HepG2 (cell line): ENCODE data around the gene MAVS. TPM values are rescaled to one million over a fixed set of nuclear protein-coding genes. Genes with fewer than 3 reads are reported as not detected.

Source experiments
- AGO1 ChIP-seq: fragments of 200-400 bp; formaldehyde crosslinking; IDR thresholded peaks from 2 replicates; pipeline ENCODE4 v1.6.1; 2017; ENCODE audit warnings: mild to moderate bottlenecking, low read depth, low read length, moderate library complexity; ENCODE audit not compliant: poor library complexity, severe bottlenecking
- CBFB ChIP-seq: sonication (generic); formaldehyde crosslinking; IDR thresholded peaks from 2 replicates; pipeline ENCODE4 v1.4.0; 2020; ENCODE audit warnings: missing genetic modification reagents
- CENPX ChIP-seq: sonication (generic); formaldehyde crosslinking; IDR thresholded peaks from 2 replicates; pipeline ENCODE4 v1.9.0; 2021; ENCODE audit warnings: mild to moderate bottlenecking, missing genetic modification reagents, moderate library complexity
- NFATC3 ChIP-seq: sonication (generic); formaldehyde crosslinking; IDR thresholded peaks from 2 replicates; pipeline ENCODE4 v1.5.1; 2020; ENCODE audit warnings: mild to moderate bottlenecking, missing genetic modification reagents
- PHF20 ChIP-seq: sonication (generic); formaldehyde crosslinking; IDR thresholded peaks from 2 replicates; pipeline ENCODE4 v1.5.0; 2020; ENCODE audit warnings: mild to moderate bottlenecking, missing genetic modification reagents
- TMF1 ChIP-seq: sonication (generic); formaldehyde crosslinking; IDR thresholded peaks from 2 replicates; pipeline ENCODE4 v1.8.1; 2022; ENCODE audit warnings: low read depth, missing genetic modification reagents
- ZFAT ChIP-seq: sonication (generic); formaldehyde crosslinking; conservative IDR thresholded peaks from 2 replicates; pipeline ENCODE4 v1.8.1; 2023; ENCODE audit warnings: missing genetic modification reagents, inconsistent platforms
- ZNF670 ChIP-seq: sonication (generic); formaldehyde crosslinking; IDR thresholded peaks from 2 replicates; pipeline ENCODE4 v1.8.0; 2022; ENCODE audit warnings: mild to moderate bottlenecking, missing genetic modification reagents, borderline replicate concordance
- ZNF747 ChIP-seq: sonication (generic); formaldehyde crosslinking; IDR thresholded peaks from 2 replicates; pipeline ENCODE4 v1.8.1; 2023; ENCODE audit warnings: missing genetic modification reagents, mild to moderate bottlenecking, borderline replicate concordance
- ZNF761 ChIP-seq: sonication (generic); formaldehyde crosslinking; conservative IDR thresholded peaks from 2 replicates; pipeline ENCODE4 v1.4.0; 2020; ENCODE audit warnings: mild to moderate bottlenecking, missing genetic modification reagents
- polyA plus RNA-seq, 8 experiments: library from polyadenylated mRNA; depleted of rRNA in 3 of 8; stranded (reverse) in 7 of 8; unstranded in 1 of 8; fragments of >200 nt; fragmentation: Illumina TruSeq in 4 of 8; extraction: Trizol in 4 of 8; gene quantifications; 2 replicates each; pipeline versions ENCODE4 v1.2.1 to v1.2.3, GENCODE V29; 2011 to 2016; ENCODE audit warnings: low read depth in 4 of 8, missing spikeins in 1 of 8, mixed read lengths in 1 of 8; ENCODE audit not compliant: insufficient read depth in 1 of 8
- total RNA-seq, 5 experiments: library from RNA; depleted of rRNA; stranded (reverse); fragments of >200 nt; fragmentation: Illumina TruSeq; extraction: Trizol; gene quantifications; 2 replicates each; pipeline ENCODE4 v1.2.3, GENCODE V29; 2016; ENCODE audit warnings: low read depth in 1 of 5
- TF ChIP-seq, protein P1 (sequence below): sonication (generic); formaldehyde crosslinking; IDR thresholded peaks from 2 replicates; pipeline ENCODE4 v1.5.0; 2020; ENCODE audit warnings: mild to moderate bottlenecking, missing genetic modification reagents, borderline replicate concordance
- TF ChIP-seq, protein P2 (sequence below): IDR thresholded peaks from 2 replicates; pipeline ENCODE4 v1.6.1; 2012; ENCODE audit warnings: low read length, improper control_type of control experiment
- TF ChIP-seq, protein P3 (sequence below): sonication (generic); formaldehyde crosslinking; IDR thresholded peaks from 2 replicates; pipeline ENCODE4 v1.5.1; 2020; ENCODE audit warnings: missing genetic modification reagents, mild to moderate bottlenecking, borderline replicate concordance

MAVS gene
- total and polyA plus RNA-seq, 2 of the 13 experiments (the other 11 are each of a cell fraction or from before 2014, with no cell fraction given), result 27.3 to 36.6 TPM

DNA sequence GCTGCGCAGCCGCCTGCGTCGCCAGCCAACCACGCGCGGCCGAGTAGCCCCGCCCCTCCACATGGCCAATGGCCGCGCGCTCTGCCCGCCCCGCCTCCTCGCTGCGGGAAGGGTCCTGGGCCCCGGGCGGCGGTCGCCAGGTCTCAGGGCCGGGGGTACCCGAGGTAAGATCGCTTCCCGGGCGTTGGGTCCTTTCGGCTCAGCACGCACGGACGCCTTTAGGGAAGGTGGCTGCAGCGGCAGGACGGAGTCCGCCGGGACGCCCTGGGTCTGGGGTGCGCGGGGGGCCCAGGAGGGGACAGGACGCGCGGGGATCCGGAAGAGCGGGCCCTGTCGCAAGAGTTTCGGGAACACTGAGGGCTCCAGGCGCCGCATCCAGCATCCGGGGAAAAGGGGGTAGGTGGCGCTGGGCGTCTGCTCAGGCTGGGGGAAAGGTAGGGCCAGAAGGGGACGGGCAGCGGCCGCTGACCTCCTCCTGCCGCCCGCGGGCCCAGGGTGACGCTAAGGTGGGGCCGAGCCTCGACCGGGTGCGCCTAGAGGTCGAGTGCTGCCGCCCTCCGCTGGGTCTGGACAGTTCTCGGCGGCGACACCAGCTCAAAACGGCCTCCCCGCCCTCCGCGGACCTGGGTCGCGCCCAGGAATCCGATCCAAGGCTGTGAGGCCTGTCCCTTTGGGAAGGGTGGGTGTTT, at the start of gene MAVS (continued):
- TF ChIP-seq CENPX (CRISPR knock-in tag), result no peak
- TF ChIP-seq ZNF761 (CRISPR knock-in tag), result peak; percentile 96; the same call in 1 of the 2 replicates
- TF ChIP-seq, protein P1, sequence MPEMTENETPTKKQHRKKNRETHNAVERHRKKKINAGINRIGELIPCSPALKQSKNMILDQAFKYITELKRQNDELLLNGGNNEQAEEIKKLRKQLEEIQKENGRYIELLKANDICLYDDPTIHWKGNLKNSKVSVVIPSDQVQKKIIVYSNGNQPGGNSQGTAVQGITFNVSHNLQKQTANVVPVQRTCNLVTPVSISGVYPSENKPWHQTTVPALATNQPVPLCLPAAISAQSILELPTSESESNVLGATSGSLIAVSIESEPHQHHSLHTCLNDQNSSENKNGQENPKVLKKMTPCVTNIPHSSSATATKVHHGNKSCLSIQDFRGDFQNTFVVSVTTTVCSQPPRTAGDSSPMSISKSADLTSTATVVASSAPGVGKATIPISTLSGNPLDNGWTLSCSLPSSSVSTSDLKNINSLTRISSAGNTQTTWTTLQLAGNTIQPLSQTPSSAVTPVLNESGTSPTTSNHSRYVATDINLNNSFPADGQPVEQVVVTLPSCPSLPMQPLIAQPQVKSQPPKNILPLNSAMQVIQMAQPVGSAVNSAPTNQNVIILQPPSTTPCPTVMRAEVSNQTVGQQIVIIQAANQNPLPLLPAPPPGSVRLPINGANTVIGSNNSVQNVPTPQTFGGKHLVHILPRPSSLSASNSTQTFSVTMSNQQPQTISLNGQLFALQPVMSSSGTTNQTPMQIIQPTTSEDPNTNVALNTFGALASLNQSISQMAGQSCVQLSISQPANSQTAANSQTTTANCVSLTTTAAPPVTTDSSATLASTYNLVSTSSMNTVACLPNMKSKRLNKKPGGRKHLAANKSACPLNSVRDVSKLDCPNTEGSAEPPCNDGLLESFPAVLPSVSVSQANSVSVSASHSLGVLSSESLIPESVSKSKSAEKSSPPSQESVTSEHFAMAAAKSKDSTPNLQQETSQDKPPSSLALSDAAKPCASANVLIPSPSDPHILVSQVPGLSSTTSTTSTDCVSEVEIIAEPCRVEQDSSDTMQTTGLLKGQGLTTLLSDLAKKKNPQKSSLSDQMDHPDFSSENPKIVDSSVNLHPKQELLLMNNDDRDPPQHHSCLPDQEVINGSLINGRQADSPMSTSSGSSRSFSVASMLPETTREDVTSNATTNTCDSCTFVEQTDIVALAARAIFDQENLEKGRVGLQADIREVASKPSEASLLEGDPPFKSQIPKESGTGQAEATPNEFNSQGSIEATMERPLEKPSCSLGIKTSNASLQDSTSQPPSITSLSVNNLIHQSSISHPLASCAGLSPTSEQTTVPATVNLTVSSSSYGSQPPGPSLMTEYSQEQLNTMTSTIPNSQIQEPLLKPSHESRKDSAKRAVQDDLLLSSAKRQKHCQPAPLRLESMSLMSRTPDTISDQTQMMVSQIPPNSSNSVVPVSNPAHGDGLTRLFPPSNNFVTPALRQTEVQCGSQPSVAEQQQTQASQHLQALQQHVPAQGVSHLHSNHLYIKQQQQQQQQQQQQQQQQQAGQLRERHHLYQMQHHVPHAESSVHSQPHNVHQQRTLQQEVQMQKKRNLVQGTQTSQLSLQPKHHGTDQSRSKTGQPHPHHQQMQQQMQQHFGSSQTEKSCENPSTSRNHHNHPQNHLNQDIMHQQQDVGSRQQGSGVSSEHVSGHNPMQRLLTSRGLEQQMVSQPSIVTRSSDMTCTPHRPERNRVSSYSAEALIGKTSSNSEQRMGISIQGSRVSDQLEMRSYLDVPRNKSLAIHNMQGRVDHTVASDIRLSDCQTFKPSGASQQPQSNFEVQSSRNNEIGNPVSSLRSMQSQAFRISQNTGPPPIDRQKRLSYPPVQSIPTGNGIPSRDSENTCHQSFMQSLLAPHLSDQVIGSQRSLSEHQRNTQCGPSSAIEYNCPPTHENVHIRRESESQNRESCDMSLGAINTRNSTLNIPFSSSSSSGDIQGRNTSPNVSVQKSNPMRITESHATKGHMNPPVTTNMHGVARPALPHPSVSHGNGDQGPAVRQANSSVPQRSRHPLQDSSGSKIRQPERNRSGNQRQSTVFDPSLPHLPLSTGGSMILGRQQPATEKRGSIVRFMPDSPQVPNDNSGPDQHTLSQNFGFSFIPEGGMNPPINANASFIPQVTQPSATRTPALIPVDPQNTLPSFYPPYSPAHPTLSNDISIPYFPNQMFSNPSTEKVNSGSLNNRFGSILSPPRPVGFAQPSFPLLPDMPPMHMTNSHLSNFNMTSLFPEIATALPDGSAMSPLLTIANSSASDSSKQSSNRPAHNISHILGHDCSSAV, result peak; percentile 84; the same call in 1 of the 2 replicates
- peak; percentile 88 for TF ChIP-seq AGO1
- TF ChIP-seq TMF1, result peak; percentile 81
- TF ChIP-seq NFATC3, result no peak
- TF ChIP-seq, protein P2, sequence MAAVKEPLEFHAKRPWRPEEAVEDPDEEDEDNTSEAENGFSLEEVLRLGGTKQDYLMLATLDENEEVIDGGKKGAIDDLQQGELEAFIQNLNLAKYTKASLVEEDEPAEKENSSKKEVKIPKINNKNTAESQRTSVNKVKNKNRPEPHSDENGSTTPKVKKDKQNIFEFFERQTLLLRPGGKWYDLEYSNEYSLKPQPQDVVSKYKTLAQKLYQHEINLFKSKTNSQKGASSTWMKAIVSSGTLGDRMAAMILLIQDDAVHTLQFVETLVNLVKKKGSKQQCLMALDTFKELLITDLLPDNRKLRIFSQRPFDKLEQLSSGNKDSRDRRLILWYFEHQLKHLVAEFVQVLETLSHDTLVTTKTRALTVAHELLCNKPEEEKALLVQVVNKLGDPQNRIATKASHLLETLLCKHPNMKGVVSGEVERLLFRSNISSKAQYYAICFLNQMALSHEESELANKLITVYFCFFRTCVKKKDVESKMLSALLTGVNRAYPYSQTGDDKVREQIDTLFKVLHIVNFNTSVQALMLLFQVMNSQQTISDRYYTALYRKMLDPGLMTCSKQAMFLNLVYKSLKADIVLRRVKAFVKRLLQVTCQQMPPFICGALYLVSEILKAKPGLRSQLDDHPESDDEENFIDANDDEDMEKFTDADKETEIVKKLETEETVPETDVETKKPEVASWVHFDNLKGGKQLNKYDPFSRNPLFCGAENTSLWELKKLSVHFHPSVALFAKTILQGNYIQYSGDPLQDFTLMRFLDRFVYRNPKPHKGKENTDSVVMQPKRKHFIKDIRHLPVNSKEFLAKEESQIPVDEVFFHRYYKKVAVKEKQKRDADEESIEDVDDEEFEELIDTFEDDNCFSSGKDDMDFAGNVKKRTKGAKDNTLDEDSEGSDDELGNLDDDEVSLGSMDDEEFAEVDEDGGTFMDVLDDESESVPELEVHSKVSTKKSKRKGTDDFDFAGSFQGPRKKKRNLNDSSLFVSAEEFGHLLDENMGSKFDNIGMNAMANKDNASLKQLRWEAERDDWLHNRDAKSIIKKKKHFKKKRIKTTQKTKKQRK, result no peak
- peak; percentile 97 for TF ChIP-seq ZNF747 (CRISPR knock-in tag)
- TF ChIP-seq ZNF670 (CRISPR knock-in tag), result peak; percentile 91; the same call in 1 of the 2 replicates
- TF ChIP-seq ZFAT, result no peak
- TF ChIP-seq PHF20 (CRISPR knock-in tag), result peak; percentile 79
- TF ChIP-seq CBFB (CRISPR knock-in tag), result peak; percentile 79
- TF ChIP-seq, protein P3, sequence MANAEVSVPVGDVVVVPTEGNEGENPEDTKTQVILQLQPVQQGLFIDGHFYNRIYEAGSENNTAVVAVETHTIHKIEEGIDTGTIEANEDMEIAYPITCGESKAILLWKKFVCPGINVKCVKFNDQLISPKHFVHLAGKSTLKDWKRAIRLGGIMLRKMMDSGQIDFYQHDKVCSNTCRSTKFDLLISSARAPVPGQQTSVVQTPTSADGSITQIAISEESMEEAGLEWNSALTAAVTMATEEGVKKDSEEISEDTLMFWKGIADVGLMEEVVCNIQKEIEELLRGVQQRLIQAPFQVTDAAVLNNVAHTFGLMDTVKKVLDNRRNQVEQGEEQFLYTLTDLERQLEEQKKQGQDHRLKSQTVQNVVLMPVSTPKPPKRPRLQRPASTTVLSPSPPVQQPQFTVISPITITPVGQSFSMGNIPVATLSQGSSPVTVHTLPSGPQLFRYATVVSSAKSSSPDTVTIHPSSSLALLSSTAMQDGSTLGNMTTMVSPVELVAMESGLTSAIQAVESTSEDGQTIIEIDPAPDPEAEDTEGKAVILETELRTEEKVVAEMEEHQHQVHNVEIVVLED, result peak; percentile 64; the same call in 1 of the 2 replicates
